GM21360 (cell line): ENCODE data around the gene MCRIP1.
"Not testable (repeated sequence)": the region's sequence is repeated elsewhere in the genome, so short reads cannot be mapped to it uniquely, and the experiment has no call there.

Source experiments
- ATAC-seq: cut with Tn5 transposase; IDR thresholded peaks from one replicate; pipeline ENCODE4 v1.9.1; 2021; ENCODE audit warnings: mild to moderate bottlenecking, moderate library complexity; ENCODE audit not compliant: unreplicated experiment

Gene MCRIP1

DNA sequence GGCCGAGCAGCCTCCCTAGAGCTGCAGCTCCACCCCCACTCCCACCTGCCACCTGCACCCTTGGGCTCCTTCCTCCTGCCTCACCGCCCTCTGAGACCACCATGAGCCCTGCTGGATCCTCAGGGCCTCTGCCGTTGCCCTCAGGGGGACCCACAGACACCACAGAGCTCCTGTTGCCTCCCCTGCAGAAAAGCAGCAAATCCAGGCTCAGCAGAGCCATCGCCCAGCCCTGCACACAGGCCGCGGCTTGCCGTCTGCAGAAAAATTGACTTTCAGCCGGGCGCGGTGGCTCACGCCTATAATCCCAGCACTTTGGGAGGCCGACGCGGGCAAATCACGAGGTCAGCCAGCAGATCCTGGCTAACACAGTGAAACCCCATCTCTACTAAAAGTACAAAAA is 8.8 kb upstream of the MCRIP1 start:
- ATAC-seq, result no peak

DNA sequence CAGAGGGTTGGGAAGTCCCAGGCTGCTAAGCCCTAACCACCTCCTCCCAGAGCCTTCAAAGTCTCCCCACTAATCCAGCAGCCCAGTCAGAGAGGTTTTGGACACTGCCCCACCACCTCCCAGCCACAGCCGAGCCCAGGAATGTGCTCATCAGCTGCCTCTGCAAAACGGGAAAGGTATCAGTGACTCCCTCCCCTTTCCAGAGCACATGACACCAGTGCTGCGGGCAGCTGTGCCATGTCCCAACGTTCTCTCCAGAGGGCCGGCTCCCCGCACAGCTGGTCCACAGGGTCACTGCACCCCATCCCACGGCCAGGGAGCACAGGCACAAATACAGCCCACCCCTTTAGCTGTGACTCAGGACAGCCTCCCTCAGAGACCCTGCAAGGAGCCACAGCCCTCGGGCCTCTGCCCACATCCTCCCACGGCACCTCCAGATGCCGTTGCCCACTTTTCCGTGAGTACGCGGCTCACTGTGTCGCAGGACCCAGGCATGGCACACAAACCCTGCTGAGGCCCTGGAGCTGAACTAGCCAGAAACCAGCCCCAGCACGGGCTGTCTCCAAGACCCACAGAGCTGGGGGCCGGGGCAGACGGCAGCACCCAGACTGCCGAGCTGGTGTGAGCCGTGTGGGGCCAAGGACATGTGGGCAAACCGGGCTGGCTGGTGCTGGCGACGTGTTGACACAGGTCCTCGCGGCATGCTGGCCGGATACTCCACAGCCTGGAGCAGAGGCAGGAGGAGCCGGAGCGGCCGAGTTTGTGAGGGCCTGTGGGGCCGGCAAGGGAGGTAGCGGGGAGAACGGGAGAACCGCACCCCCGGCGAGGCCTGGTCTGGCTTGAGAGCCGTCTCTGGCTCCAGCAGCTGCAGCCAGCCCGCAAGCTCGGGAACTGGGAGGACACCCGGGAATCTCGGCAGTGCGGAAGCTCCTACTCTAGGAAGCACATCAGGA is 8.0 kb upstream of the MCRIP1 start:
- ATAC-seq, result no peak

DNA sequence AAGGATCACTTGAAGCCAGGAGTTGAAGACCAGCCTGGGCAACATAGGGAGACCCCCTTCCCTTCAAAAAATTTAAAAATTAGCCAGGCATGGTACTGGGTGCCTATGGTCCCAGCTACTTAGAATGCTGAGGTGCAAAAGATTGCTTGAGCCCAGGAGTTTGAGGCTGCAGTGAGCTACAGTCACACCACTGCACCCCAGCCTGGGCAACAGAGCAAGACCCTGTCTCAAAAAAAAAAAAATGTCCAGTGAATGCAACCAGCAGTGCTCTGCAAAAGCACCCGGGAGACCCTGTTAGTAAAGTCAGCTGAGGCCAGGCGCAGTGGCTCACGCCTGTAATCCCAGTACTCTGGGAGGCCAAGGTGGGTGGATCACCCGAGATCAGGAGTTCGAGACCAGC is 7.0 kb upstream of the MCRIP1 start:
- ATAC-seq, result not testable (repeated sequence)

DNA sequence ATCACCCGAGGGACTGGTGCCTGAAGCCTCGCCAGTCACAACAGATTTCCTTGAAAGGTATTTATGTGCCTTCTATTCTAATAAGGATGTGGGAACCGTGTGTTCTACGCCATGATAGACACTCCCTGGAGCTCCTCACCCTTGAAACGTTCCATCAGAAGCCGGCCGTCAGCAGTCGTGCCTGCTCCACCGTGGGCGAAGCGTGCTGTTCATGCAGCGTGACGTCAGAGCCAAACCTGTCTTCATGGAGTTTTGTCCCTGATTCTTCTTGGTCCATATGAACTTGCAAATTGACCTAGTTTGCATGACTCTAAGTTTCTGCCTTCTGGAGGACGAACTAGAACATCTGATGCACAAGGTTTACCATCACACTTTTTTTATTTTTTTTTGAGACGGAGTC is 6.2 kb upstream of the MCRIP1 start:
- ATAC-seq, result no peak

DNA sequence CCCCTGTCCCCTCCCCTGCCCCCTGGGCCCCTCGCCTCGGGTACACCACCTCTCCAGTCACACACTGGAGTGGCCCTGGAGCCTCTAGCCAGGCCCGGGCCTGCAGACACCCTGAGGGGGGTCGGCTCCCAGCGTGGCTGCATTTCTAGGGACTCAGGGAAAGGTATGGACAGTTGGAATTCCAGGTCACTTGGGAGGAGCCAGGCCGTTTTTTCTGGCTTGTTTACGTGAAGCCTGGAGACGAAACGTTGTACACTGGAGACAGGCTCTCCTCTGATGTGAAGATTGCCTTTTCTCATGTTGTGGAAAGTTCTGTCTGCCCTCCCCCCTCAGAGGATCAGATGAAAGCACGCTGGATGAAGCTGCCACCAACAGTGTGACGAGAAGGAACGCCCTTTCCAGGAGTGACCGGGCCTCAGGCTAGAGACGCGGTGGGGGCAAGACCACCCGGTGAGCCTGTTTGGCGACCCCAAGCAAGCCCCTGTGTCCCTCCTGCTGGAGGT is 5.7 kb upstream of the MCRIP1 start:
- ATAC-seq, result no peak

DNA sequence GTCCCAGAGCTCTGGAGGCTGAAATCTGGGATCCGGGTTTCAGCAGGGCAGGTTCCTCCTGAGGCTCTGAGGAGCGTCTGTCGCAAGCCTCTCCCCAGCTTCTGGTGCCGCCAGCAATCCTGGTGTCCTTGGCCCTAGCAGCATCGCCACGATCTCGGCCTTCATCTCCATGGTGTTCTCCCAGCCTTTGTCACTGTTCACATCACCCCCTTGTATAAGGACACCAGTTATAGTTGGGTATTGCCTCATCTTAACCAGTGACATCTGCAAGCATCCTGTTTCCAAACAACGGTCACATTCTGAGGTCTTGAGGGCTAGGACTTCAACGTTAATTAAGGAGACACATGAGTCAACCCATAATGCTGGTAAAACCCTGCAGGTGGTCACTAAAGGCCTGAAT is 4.5 kb upstream of the MCRIP1 start:
- ATAC-seq, result no peak

DNA sequence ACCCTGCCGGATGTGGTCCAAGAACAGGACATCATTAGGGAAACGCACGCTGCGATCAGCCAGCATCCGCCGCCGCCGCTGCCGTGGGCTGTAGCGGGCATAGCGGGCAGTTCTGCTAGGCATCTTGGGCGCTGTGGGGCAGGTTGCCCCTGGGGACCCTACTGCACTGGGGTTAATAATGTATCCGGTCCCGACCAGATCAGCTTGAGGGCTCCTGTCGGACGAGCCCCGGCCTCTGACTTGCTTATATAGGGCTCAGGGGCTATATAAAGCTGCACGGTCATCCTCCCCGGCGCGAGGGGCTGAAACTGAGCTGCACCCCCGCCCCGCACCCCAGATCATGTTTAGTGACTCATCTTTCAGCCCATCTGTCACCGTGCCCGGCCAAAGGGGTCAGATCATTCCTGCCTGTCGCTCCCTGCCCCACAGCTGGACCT is 1.8 kb upstream of the MCRIP1 start, which contains the start of gene PPP1R27:
PPP1R27 (minus strand) TSS at position 220 of the 437 bp plus-strand sequence; CDS start at position 123, 97 bp downstream.
- ATAC-seq, result no peak

DNA sequence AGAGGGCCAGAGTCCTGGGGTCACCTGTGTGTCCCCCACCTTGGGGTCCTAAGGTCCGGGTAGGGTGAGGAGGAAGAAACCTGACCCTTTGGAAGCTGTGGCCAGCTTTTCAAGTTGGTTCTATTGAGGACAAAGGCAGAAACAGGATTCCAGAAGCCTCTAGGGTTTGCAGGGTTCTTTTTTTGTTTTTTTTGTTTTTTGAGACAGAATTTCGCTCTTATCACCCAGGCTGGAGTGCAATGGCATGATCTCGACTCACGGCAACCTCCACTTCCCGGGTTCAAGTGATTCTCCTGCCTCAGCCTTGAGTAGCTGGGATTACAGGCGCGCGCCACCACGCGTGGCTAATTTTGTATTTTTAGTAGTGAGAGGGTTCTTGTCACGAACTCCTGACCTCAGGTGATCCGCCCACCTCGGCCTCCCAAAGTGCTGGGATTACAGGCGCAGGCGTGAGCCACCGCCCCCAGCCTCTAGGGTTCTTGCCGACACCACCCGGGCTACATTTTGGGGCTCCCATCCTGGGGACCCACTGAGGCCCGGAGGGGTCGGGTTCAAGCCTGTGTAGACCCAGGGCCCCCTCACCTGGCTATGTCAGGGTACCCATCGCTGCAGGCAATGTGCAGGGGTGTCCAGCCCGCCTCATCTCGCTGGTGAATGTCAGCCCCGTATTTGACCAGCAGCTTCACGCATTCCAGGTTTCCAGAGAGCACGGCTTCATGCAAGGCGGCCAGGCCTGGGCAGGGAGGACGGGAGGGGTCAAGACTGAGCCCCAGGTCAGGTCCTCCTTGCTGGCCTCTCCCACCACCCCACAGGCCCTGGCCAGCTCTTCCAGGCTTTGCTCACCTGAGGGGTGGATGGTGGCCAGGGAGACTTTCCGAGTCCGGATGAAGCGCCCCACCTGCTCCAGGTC is 1.1 kb upstream of the MCRIP1 start:
- ATAC-seq, result no peak

DNA sequence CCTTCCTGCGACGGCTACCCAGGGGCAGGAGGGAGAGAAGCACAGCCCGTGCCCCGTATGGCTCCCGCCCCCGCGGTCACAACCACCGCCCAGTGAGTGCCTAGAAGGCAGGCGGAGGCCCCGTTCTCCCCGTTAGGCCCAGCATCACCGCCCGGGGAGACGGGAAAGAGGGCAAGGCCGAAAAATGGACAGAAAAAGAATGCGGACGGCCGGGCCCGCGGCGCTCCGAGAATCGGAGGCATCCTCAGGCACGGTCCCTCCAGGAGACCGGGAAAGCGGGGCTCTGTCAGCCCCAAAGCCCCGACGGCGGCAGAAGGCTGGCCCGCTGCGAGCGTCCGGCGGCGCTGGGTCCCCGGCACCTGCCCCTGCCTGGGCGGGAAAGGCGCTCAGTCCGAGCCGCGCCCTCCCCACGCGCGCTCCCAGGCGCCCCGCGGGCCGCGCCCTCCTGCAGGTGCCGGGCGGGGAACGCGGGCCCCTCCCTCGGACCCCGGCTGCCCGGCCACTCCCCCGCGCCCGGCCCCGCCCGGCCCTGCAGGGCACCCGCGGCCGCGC is 407 bp downstream of the MCRIP1 start:
- peak; percentile 14 for ATAC-seq

DNA sequence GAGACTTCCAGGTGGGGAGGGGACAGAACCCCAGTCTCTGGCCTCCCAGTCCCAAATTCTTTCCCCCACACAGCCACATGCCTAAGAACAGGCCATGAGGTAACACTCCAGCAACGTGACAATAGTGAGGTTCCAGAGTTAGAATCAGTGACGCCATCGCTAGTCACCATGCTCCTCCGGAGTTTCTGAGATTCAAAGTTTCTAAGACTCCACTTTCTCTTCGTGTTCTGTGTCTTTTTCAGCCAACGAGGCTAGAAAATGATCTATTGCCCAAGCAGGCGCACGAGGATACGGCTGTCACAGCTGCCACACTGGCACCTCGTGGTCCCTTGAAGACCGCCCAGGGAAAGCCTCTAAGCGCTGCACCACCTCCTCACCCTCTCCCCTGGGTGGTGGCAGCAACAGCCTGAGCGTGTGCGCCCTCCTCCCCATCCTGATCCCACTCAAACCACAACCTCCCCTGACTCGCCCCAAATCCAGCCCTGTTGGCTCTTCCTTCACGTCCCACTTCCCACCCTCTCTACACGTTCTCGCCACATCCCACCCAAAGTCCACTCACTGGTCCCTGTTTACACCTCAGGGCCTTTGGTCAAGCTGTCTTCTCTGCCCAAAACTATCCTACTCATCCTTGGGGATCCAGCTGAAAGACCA is 1.0 kb downstream of the MCRIP1 start:
- ATAC-seq, result no peak

DNA sequence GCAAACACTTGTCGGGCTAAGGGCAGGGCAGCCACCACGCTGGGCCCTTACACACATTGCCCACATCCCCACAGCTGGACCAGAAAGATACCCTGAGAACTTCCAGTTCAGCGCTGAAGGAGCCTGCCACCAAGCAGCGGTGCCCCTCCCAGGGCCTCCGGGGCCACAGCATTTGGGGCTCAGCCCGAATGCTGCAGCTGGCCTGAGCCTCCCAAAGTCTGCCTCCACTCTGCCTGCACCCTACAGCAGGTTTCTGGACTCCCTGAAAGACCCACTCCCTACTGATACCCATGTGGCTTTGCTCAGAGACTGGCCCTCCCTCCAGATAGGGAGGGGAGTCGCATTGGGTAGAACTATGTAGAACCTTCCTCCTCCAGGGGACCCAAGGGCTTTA is 1.5 kb downstream of the MCRIP1 start:
- ATAC-seq, result no peak

DNA sequence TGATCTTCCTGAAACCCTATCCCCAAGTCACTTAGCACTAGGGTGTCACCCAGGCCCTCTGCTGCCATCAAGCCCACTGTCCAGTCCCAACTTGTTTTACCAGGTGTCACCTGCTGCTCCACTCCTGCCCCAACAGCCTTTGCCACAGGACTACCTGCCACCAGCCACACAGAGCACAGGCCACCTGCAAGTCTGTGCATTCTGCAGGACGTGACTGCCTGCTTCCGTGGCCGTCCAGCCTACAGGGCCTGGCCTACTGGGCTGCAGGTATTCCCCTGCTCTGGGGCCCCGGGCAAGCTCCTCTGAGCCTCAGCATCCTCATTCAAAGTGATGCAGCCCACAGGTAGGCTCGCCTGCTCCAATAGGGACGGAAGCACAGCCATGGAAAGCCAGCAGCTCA is 3.2 kb downstream of the MCRIP1 start:
- no peak for ATAC-seq

DNA sequence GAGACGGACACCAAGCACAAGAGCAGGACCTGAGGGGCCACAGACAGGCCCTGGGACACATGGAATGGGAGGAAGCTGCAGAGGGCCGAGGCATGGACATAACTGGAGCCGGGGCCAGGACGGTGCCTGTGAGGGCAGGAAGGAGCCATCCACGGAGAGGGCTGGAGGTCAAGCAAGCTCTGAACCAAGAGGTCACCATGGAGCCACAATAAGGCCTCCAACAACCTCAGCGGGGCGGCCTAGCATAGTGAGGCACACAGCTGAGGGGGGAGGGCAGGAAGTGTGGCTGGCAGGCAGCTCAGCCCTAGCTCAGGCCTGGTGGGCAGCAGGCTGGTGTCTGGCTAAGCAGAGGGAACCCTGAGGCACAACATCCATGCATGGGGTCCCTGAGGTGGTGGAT is 4.4 kb downstream of the MCRIP1 start:
- no peak for ATAC-seq

DNA sequence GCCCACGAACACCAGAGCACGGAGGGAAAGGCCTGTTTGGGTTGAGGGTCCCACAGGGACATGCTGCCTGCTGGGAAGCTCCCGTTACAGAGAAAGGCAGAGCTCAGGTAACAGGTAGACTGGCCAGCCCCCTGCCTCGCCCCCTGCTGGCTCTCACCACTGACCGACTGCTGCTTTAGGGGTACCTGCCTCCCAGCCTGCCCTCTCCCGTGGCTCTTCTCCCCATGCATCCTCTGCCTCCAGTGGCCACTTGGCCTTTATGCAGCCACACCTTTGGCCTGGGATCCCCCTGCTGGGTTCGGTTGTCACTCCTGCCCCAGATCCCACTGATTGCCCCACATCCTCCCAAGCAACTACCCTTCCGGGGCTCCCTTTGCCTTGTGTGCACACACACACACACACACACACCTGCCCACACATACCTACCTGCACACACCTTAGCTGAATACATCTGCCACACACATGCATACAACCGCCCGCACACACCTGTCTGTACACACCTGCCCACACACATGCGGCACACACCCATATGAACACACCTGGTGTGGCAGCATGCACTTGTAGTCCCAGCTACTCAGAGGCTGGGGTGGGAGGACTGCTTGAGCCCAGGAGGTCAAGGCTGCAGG is 7.1 kb downstream of the MCRIP1 start:
- no peak for ATAC-seq

DNA sequence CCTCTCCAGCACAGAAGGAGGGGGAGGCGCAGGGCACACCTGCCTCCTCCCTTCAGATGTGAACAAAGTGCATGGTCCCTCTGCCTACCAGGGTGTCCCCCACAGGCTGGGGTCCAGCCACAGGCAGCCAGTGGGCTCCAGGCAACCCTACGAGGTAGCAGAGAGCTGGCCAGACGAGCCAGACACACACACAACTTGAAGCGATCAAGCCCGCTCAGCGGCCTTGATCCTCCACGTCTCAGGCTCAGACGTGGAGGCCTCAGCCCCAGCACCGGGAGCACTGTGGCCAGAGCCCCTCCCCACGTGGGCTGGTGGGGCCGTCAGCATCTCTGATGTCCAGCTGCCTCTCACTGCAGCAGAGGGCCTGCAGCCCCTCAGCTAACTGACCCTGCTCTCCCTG is 8.5 kb downstream of the MCRIP1 start:
- no peak for ATAC-seq

DNA sequence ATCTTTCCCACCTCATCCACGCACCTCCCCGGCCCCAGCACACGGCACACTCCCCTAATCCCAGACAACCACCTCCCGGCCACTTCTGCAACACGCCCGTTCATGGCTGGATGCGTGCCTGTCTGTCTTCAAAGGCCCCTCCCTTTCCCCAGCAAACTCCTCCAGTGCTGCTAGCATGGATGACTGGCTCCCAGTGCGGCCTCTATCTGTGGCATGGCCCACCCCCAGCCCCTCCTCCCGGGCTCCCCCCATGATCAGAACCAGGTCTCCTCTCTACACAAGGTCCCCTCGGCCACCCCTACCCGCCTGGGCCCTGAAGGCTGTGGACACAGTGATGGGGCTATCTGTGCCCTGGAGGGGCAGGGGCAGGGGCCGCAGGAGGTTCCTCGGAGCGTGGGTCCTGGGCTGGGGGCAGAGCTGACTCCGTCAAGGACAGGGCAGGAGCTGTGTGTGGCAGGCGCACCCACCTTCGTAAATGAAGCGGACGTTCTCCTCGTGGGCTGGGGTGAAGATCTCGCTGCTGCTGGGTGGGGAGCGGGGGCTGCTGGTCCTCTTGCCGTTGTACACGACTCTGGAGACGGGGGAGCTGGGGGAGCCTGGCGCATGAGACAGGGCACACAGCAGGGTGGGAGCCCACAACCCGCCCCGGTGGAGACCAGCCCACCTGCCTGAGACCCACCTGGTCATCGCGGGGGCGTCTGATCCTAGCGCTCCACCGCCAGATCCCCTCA is 9.1 kb downstream of the MCRIP1 start:
- no peak for ATAC-seq

DNA sequence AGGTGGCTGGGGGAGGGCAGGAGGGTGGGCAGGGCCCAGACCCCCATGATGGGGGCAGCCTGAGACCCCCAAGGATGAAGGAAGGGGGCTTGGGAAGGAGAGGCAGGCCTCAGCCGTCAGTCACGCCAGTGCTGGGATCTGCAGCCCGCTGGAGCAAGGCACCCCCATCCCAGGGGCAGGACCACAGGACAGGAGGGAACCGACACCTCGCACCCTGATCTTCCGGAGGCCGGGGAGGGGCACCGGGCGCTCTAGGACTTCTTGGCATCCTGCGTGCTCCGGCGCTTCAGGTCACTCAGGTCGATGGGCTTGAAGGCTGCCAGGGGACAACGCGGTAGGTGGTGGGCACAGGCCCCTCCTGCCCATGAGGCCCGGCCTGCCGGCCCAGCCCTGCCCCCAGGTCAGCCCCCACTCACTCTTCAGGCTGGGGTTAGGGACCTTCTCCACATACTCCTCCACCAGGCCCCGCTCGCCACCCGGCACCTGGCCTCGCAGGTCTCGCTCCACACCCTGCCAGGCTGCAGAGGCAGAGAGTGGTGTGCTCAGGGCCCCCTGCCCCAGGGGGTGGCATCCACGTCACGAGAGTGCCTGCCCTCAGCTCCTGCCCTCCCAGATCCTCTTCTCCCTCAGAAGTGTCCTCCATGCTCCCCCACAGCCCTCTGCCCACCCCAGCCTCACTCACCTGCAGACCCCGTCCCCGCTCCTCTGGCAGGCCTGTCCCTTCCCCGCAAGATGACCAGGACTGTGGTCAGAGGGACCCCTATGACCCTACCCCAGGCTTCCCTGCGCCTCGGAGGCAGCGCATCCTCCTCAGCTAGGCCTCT is 9.9 kb downstream of the MCRIP1 start:
- no peak for ATAC-seq

DNA sequence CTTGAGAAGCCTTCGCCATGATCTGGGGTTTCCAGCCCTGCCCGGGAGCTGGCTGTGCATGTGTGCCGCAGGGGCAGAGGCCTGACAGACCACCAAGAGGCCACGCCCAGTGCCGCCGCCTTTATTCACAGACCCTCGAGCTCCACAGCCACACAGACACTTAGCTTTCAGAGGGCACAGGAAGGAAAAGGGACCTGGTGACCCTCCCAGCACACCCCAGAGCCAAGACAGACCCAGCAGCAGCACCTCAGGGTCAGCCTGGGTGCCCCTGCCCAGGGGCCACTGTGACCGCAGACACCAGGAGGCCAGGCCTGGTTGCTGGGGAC is 10.8 kb downstream of the MCRIP1 start:
- ATAC-seq, result no peak
